ENCODE data around the gene C10orf71. TPM values are rescaled to one million over a fixed set of nuclear protein-coding genes. Genes with fewer than 3 reads are reported as not detected.

C10orf71 gene
- total and polyA plus RNA-seq, 2 donors (not counting 1 experiment from before 2014, with no cell fraction given) = not detected

GRCh38 chr10:49279015-49279880, 19.7 kb upstream of the C10orf71 start:
- Histone ChIP-seq H4K20me1 (ENCODE audit: control insufficient read depth, insufficient read depth, low read length, poor library complexity, severe bottlenecking) (no peaks in the 10 kb centered on the region), H3K79me2 (ENCODE audit: control insufficient read depth, insufficient read depth, low read length) (no peaks in the 10 kb centered on the region), H3K4me1 (ENCODE audit: control insufficient read depth in 2 of 2, insufficient read depth in 2 of 2, low read length in 2 of 2) (no peaks in the 10 kb centered on the region), H3K27me3 (replicated peaks in 1 of 4; ENCODE audit: control extremely low read depth in 1 of 4, control insufficient read depth in 3 of 4, insufficient read depth in 4 of 4, low read length in 3 of 4) (peaks cover 0 to 8% (median 1%) of the 10 kb centered on the region in 4 experiments), H3K9me3 (ENCODE audit: control extremely low read depth in 1 of 3, control insufficient read depth in 2 of 3, insufficient read depth in 1 of 3, low read length in 2 of 3) (no peaks in the 10 kb centered on the region), H3K4me3 (ENCODE audit: control extremely low read depth in 1 of 5, extremely low read depth in 1 of 5, insufficient read depth in 1 of 5, low read depth in 2 of 5, low read length in 4 of 5) (no peak overlapping the region), H3K9ac (ENCODE audit: low read length) (no peak overlapping the region), H3K4me2 (replicated peaks; ENCODE audit: low read depth, low read length, poor library complexity, severe bottlenecking) (no peak overlapping the region), H3K27ac (ENCODE audit: low read length in 2 of 2) (no peak overlapping the region), H2AFZ (ENCODE audit: insufficient read depth, low read depth, low read length, poor library complexity, severe bottlenecking) (no peak overlapping the region), H3K36me3 (replicated peaks in 1 of 2; ENCODE audit: control extremely low read depth in 1 of 2, control insufficient read depth in 1 of 2, extremely low read depth in 1 of 2, insufficient read depth in 2 of 2, low read length in 1 of 2) (no peaks in the 10 kb centered on the region)
- DNase-seq (no peak), ATAC-seq (ENCODE audit: low read depth) (no peak)
- CTCF ChIA-PET = no interaction called here
- no peaks in the 10 kb centered on the region for H3K9me3 Mint-ChIP-seq (ENCODE audit: insufficient read depth)
- 96% methylated on average over 4 of the region's 7 CpGs for WGBS (ENCODE audit: insufficient coverage)
- intact Hi-C loops (cut with micrococcal nuclease) = no loop called here
- H3K27me3 Mint-ChIP-seq = peaks cover 15% of the 10 kb centered on the region
- H3K4me3 Mint-ChIP-seq = no peak overlapping the region
- no peak for TF ChIP-seq EZH2 (IDR thresholded peaks at IDR 0.05; ENCODE audit: borderline replicate concordance, insufficient read depth, low read depth, low read length, poor library complexity, severe bottlenecking)
- TF ChIP-seq, protein P1, sequence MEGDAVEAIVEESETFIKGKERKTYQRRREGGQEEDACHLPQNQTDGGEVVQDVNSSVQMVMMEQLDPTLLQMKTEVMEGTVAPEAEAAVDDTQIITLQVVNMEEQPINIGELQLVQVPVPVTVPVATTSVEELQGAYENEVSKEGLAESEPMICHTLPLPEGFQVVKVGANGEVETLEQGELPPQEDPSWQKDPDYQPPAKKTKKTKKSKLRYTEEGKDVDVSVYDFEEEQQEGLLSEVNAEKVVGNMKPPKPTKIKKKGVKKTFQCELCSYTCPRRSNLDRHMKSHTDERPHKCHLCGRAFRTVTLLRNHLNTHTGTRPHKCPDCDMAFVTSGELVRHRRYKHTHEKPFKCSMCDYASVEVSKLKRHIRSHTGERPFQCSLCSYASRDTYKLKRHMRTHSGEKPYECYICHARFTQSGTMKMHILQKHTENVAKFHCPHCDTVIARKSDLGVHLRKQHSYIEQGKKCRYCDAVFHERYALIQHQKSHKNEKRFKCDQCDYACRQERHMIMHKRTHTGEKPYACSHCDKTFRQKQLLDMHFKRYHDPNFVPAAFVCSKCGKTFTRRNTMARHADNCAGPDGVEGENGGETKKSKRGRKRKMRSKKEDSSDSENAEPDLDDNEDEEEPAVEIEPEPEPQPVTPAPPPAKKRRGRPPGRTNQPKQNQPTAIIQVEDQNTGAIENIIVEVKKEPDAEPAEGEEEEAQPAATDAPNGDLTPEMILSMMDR (IDR thresholded peaks at IDR 0.05) = no peak
- no peaks in the 10 kb centered on the region for H3K4me1 Mint-ChIP-seq
- H3K27ac Mint-ChIP-seq = no peak overlapping the region
- POLR2A ChIA-PET = no interaction called here

DNA sequence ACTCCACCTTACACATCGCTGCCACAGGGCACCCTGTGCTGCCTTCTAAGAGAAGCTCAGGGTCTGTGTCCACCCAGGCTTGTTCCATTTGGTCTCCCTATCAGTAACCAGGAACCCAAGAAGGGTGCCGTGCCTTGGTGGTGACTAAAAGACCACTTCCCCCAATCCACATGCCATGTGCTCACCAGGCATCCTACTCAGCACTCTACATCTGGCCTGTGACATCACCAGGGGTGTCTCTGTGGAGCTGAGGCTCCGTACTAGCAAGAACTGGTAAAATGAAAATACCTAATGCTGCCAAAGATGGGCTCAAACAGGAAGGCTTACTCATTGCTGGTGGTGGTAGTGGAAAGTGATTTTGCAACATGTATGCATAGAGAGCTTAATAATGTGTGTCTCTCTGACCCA, 19.0 kb upstream of the C10orf71 start:
- TF ChIP-seq, protein P1 (IDR thresholded peaks at IDR 0.05) = no peak
- TF ChIP-seq EZH2 (IDR thresholded peaks at IDR 0.05; ENCODE audit: borderline replicate concordance, insufficient read depth, low read depth, low read length, poor library complexity, severe bottlenecking) = no peak
- Mint-ChIP-seq H3K4me1 (no peaks in the 10 kb centered on the region), H3K9me3 (ENCODE audit: insufficient read depth) (no peaks in the 10 kb centered on the region), H3K27me3 (peaks cover 15% of the 10 kb centered on the region), H3K4me3 (no peak overlapping the region), H3K27ac (no peak overlapping the region)
- Histone ChIP-seq H3K27ac (ENCODE audit: low read length in 2 of 2) (no peak overlapping the region), H3K4me1 (ENCODE audit: control insufficient read depth in 2 of 2, insufficient read depth in 2 of 2, low read length in 2 of 2) (no peaks in the 10 kb centered on the region), H4K20me1 (ENCODE audit: control insufficient read depth, insufficient read depth, low read length, poor library complexity, severe bottlenecking) (no peaks in the 10 kb centered on the region), H3K4me2 (replicated peaks; ENCODE audit: low read depth, low read length, poor library complexity, severe bottlenecking) (no peak overlapping the region), H3K9me3 (ENCODE audit: control extremely low read depth in 1 of 3, control insufficient read depth in 2 of 3, insufficient read depth in 1 of 3, low read length in 2 of 3) (no peaks in the 10 kb centered on the region), H2AFZ (ENCODE audit: insufficient read depth, low read depth, low read length, poor library complexity, severe bottlenecking) (no peak overlapping the region), H3K4me3 (ENCODE audit: control extremely low read depth in 1 of 5, extremely low read depth in 1 of 5, insufficient read depth in 1 of 5, low read depth in 2 of 5, low read length in 4 of 5) (no peak overlapping the region), H3K9ac (ENCODE audit: low read length) (no peak overlapping the region), H3K27me3 (replicated peaks in 1 of 4; ENCODE audit: control extremely low read depth in 1 of 4, control insufficient read depth in 3 of 4, insufficient read depth in 4 of 4, low read length in 3 of 4) (peaks cover 0 to 6% (median 1%) of the 10 kb centered on the region in 4 experiments), H3K79me2 (ENCODE audit: control insufficient read depth, insufficient read depth, low read length) (no peaks in the 10 kb centered on the region), H3K36me3 (replicated peaks in 1 of 2; ENCODE audit: control extremely low read depth in 1 of 2, control insufficient read depth in 1 of 2, extremely low read depth in 1 of 2, insufficient read depth in 2 of 2, low read length in 1 of 2) (no peaks in the 10 kb centered on the region)
- WGBS (ENCODE audit: insufficient coverage) = 48% methylated on average over 2 of the region's 3 CpGs
- ChIA-PET POLR2A (no interaction called here), CTCF (no interaction called here)
- no peak for ATAC-seq (ENCODE audit: low read depth)
- DNase-seq = no peak
- intact Hi-C loops (cut with micrococcal nuclease) = no loop called here
